Parathyroid adenoma (tissue), 2 donors: ENCODE data around the gene LDAF1.

Source experiments
- H2AFZ ChIP-seq: fragments of 300-600 bp; sonication (generic); one replicate; pipeline ENCODE4 v1.7.0; 2017; ENCODE audit warnings: antibody characterized with exemption, mild to moderate bottlenecking
- H3K27ac ChIP-seq: fragments of 300-600 bp; sonication (generic); one replicate; pipeline ENCODE4 v1.7.0; 2017
- H3K27me3 ChIP-seq: fragments of 300-600 bp; sonication (generic); one replicate; pipeline ENCODE4 v1.7.0; 2017; ENCODE audit warnings: low read length; ENCODE audit not compliant: control insufficient read depth, insufficient read depth
- H3K36me3 ChIP-seq: fragments of 300-600 bp; sonication (generic); one replicate; pipeline ENCODE4 v1.7.0; 2017; ENCODE audit warnings: low read length; ENCODE audit not compliant: control insufficient read depth, insufficient read depth
- H3K4me1 ChIP-seq: fragments of 300-600 bp; sonication (generic); one replicate; pipeline ENCODE4 v1.7.0; 2017; ENCODE audit warnings: control low read depth
- H3K4me2 ChIP-seq: fragments of 300-600 bp; sonication (generic); one replicate; pipeline ENCODE4 v1.7.0; 2017; ENCODE audit warnings: low read length
- H3K4me3 ChIP-seq: fragments of 300-600 bp; sonication (generic); one replicate; pipeline ENCODE4 v1.7.0; 2017; ENCODE audit warnings: low read depth, low read length
- H3K79me2 ChIP-seq: fragments of 300-600 bp; sonication (generic); one replicate; pipeline ENCODE4 v1.7.0; 2017; ENCODE audit warnings: control low read depth
- H3K9ac ChIP-seq: fragments of 300-600 bp; sonication (generic); one replicate; pipeline ENCODE4 v1.7.0; 2017; ENCODE audit warnings: mild to moderate bottlenecking
- H3K9me3 ChIP-seq: fragments of 300-600 bp; sonication (generic); one replicate; pipeline ENCODE4 v1.7.0; 2017; ENCODE audit warnings: low read length; ENCODE audit not compliant: control insufficient read depth
- TF ChIP-seq, protein P1 (sequence below): fragments of 300-600 bp; sonication (generic); IDR thresholded peaks from one replicate; pipeline ENCODE4 v1.7.0; 2017; ENCODE audit warnings: antibody characterized with exemption, mild to moderate bottlenecking
- donor health status: primary hyperparathyroidism.

The LDAF1 gene

DNA sequence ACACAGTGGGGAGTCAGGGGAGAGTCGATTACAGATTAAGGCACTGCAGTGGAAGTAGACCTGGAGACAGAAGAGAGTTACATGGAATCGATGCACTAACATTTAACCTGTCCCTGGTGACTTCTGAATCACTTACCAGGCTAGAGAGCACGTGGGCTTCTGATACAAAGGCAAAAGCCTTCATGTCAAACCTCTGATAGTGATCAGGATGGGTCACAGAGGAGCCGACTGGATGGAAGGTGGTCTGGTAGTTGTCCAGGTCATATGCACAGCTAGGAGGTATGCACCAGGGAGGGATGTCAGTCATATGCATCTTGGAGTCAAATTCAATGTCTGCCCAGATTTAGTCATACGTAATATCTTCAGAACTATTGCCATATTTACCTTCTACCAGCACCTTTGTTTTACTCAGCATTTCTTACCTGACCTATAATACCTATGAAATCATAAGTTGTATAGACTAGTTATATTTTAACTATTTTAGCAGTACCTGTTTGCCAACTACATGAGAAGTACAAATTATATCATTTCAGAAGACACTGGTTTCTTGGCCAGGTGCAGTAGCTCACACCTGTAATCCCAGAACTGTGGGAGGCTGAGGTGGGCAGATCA, 41.2 kb downstream of the LDAF1 start:
- Histone ChIP-seq H3K9me3 (no peaks in the 10 kb centered on the region), H3K36me3 (no peaks in the 10 kb centered on the region), H3K79me2 (no peaks in the 10 kb centered on the region), H3K4me1 (no peaks in the 10 kb centered on the region), H3K27me3 (no peaks in the 10 kb centered on the region), H2AFZ (no peak overlapping the region), H3K4me3 (no peak overlapping the region), H3K9ac (no peak overlapping the region), H3K4me2 (no peak overlapping the region), H3K27ac (no peak overlapping the region)
- TF ChIP-seq, protein P1, sequence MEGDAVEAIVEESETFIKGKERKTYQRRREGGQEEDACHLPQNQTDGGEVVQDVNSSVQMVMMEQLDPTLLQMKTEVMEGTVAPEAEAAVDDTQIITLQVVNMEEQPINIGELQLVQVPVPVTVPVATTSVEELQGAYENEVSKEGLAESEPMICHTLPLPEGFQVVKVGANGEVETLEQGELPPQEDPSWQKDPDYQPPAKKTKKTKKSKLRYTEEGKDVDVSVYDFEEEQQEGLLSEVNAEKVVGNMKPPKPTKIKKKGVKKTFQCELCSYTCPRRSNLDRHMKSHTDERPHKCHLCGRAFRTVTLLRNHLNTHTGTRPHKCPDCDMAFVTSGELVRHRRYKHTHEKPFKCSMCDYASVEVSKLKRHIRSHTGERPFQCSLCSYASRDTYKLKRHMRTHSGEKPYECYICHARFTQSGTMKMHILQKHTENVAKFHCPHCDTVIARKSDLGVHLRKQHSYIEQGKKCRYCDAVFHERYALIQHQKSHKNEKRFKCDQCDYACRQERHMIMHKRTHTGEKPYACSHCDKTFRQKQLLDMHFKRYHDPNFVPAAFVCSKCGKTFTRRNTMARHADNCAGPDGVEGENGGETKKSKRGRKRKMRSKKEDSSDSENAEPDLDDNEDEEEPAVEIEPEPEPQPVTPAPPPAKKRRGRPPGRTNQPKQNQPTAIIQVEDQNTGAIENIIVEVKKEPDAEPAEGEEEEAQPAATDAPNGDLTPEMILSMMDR, result no peak

DNA sequence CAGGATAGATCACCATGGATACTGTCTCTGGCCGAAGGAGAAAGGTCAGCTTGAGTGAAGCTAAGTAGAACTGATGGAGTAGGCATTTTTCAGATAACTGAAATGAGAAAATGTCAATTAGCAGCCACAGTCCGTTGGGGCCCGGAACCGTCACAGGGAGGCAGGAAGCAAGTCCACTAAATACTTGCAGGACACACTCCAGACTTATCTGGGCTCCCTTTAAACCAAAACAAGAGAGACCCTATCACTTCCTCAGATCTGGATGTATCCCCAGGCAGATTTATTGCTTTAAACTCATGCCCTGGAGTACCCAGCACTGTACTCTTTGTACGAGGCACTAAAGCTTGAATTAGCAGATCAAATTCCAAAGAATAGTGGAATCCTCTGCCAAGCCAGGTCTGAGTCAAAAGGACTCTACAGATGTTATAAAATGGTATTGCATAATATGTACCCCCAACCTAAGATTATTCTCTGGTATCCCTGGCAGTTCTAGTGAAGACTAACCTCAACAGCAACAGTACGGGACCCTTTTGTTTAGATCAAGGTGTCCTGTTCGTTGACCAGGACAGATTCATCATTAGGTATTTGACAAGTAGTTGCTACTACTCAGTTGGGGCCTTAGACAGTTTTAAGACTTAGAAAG, 44.8 kb downstream of the LDAF1 start:
- H3K27ac ChIP-seq, result no peak overlapping the region
- no peaks in the 10 kb centered on the region for H3K27me3 ChIP-seq
- H3K9me3 ChIP-seq, result no peaks in the 10 kb centered on the region
- TF ChIP-seq, protein P1, result no peak
- H3K4me2 ChIP-seq, result no peak overlapping the region
- H3K4me3 ChIP-seq, result no peak overlapping the region
- H2AFZ ChIP-seq, result no peak overlapping the region
- H3K4me1 ChIP-seq, result no peaks in the 10 kb centered on the region
- H3K9ac ChIP-seq, result no peak overlapping the region
- no peaks in the 10 kb centered on the region for H3K79me2 ChIP-seq
- no peaks in the 10 kb centered on the region for H3K36me3 ChIP-seq

DNA sequence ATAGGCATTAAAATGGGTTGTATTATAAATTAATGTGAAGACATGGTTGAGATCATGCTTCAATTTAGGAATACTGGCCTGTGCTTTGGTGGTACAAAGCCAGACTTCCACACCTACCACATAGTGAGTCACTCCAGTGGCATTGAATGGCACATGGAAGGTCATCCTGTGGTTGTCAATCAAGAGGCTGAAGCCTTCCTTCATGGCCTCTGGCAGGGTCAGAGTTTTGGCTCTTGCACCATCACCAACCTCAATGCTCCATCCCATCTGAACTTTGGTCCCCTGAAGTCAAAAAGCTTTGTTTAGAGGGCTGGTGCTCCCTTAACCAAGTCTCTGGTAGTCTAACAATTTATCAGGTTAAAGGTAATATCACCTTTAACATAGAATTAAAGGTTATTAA, 46.8 kb downstream of the LDAF1 start:
- no peak overlapping the region for H2AFZ ChIP-seq
- no peaks in the 10 kb centered on the region for H3K4me1 ChIP-seq
- no peak overlapping the region for H3K4me3 ChIP-seq
- no peak overlapping the region for H3K9ac ChIP-seq
- H3K79me2 ChIP-seq, result no peaks in the 10 kb centered on the region
- no peaks in the 10 kb centered on the region for H3K9me3 ChIP-seq
- no peaks in the 10 kb centered on the region for H3K27me3 ChIP-seq
- no peak overlapping the region for H3K27ac ChIP-seq
- no peak overlapping the region for H3K4me2 ChIP-seq
- H3K36me3 ChIP-seq, result no peaks in the 10 kb centered on the region
- TF ChIP-seq, protein P1, result no peak

DNA sequence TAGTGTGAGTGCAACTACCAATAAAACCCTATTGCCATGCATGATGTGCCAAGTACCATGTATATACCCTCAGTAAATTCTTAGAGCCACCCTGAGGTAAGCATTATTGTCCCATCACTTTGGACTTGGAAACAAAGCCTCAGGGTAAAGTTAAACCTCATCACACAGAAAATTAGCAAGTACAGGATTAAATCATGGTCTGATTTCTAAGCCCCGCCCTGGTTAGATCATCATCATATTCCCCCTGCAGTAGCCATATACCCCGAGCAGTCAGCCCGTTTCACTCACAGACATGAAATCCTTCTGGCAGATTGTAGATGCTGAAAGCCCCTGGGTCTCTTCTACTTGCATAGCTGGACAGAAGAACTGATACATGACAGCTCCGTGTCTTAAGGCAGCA, 48.1 kb downstream of the LDAF1 start:
- no peak overlapping the region for H3K4me2 ChIP-seq
- H3K27ac ChIP-seq, result no peak overlapping the region
- TF ChIP-seq, protein P1, result no peak
- H3K9ac ChIP-seq, result no peak overlapping the region
- no peaks in the 10 kb centered on the region for H3K27me3 ChIP-seq
- H3K79me2 ChIP-seq, result no peaks in the 10 kb centered on the region
- H3K4me1 ChIP-seq, result no peaks in the 10 kb centered on the region
- H3K36me3 ChIP-seq, result no peaks in the 10 kb centered on the region
- no peaks in the 10 kb centered on the region for H3K9me3 ChIP-seq
- no peak overlapping the region for H2AFZ ChIP-seq
- H3K4me3 ChIP-seq, result no peak overlapping the region
